Hypothalamus (tissue), 51 donors: Measurements from ENCODE around the gene EFNA5.

Experiments used
- DNase-seq, 51 donors: peaks; one replicate each; lab custom pipeline; 2025; lab: John Stamatoyannopoulos, UW

Gene EFNA5

GRCh38 chr5:107531308-107531707 lies 139.4 kb downstream of the EFNA5 start:
- DNase-seq = no peak

GRCh38 chr5:107529618-107530017 lies 141.1 kb downstream of the EFNA5 start:
- DNase-seq = no peak

DNA sequence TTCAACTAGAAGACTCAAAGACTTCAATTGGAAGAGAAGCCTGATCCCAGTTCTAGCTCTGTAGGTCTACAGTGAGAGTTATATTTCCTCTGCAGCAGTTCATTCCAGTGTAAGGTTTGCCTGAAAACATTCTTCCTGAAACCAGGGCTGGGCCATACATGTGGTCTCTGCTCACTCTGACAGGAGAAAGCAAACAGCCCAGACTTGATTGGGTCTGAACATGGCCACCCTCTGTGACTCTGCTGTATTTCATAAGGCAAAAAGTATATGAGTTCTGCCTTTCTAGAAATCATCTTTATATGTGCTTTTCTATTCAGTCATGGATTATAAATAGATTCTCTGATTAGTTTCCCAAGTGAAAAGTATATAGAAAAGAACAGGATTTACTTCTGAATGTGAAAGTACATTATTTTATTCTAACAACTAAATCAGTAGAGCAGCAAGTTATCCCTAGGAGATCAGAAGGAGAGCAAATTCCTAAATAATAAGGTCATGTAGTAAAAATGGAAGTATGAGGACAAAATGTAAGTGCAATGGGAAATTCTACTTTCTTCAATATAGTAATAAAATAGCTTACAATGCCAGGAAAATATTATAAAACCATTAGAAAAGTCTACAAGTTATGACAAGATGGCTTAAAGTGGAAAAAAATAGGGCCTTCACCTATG lies 144.3 kb downstream of the EFNA5 start:
- DNase-seq = no peak

DNA sequence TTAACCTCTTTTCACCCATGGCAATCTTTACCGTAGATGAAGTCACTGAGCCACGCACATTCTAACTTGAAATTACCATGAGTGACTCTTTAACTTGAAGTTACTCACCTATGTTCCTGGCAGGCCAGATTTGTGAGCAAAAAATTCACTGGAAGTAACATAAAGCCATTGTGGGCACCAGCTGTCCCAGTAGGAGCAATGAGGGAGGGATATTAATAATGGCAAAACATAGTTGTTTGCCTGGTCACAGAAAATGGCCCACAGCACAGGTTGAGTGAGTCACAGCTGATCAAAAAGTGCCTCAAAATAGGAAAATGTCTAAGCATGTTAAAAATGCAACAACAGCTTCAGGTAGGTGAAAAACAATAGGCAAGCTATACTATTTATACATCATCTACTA lies 146.6 kb downstream of the EFNA5 start:
- no peak for DNase-seq

DNA sequence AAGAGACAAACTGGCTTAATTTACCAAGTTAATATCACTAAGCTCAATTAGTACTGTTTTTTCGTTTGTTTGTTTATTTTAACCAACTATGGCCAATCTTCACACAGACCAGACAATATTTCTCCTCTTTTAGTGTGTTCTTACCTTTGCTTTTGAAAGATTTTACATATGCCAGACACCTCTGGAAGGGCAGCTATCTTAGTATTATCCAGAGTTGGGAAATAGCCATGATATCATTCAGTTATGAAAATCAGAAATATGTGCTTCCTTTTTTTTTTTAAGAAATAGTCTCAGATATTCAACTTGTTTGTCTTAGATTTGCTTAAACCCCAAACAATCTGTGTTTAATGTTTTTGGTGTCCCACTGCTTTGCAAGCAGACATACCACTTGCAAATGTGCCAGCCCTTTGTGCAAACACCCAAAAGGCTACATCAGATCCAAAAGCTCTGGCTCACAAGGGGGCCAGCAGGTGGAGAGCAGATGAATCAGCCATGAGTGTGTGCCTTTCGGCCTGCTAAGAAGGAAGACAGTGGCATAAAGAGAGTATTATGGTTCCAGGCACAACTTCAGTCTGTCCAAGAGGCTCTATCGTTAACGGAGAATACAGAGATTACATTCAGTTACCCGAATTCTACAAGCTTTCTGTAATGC lies 147.6 kb downstream of the EFNA5 start:
- DNase-seq = no peak

DNA sequence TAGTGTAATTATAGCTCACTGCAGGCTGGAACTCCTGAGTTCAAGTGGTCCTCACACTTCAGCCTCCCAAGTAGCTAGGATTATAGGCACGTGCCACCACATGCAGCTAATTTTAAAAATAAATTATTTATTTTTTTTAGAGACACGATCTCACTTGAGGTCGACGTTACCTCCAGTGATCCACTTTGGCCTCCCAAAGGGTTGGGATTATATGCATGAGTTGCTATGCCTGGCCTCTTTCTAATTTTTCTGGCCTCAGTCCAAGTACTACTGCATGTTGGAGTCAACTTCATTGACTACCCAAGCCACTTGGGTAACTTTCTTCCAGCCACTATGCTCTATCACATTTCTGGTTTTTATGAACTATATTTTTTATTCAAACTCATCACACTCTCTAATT lies 148.3 kb downstream of the EFNA5 start:
- DNase-seq = no peak

GRCh38 chr5:107519900-107520354 lies 150.8 kb downstream of the EFNA5 start:
- no peak for DNase-seq

- DNase-seq = no peak
Measured at GRCh38 chr5:107518616-107519015, 152.1 kb downstream of the EFNA5 start.

DNA sequence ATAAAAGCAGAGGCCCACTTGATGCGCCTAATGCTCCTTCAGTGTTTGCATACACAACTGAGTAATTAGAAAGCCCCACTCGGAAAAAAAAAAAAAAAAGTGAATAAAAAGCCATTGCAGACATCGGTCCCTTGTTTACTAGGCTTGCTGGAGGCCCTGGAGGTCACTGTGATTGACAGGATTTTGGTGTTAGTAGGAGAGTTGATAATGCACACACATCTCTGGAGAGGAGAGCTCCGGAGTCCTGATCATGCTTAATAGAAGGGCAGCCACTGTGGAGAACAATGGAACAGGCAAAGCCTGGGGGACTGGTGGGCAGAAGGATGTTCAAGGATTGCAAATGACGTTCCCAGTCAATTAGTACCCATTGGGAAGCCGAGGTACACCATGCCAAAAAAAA lies 152.5 kb downstream of the EFNA5 start:
- DNase-seq = no peak

DNA sequence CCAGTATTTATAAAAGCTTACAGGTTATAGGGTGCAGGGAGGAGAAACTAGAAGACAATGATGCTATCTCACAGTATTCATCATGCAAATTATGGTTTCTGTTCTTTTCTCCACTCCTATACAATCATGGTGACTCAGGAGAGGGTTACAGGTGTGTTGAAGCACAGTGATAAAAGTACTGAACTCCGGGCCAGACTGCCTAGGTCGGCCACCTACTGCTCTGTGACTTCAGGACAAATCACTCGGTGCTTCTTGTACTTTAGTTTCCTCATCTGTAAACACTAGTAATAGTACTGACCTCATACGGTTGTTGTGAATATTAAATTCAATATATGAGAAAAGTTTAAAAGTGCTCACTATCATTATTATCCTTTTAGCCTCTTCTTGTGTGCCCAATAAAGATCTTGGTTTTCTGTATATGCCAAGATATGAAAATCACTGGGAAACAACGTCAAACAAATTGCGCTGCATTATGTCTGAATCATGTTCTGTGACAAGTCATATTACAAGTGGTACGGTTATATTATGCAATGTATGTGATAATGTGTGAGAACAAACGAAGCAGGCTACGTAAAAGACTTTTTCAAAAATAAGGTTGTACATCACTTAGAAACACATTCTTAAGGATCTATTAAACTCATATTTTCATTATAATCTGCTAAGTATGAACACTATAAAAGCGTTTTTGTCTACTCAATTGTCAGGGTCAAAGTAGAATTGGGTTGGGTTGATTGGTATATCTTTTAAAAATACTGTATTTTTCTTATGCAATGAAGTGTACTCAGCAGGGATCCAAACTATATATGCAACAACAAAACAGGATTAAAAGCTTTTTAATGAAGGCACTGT lies 153.3 kb downstream of the EFNA5 start:
- no peak for DNase-seq

- DNase-seq = no peak
Measured at GRCh38 chr5:107516452-107517184, 154.1 kb downstream of the EFNA5 start.

DNA sequence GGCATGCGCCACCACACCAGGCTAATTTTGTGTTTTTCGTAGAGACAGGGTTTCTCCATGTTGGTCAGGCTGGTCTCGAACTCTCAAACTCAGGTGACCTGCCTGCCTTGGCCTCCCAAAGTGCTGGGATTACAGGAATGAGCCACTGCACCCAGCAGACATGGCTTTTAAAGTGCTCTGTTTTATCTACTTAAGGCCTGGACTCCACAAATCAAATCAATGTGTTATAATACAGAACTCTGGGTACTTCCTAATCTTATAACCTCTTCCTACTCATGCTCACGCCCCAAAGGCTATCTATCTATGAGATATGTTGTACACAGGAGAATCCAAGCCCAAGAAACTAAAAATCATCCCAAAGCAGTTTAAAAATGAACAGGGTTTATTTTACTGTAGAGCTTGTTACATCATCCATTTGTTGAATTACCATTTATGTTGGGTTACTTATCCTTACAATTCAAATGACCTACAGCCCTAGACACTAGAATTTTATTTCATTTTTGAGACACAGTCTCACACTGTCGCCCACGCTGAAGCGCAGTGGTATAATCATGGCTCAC lies 155.1 kb downstream of the EFNA5 start:
- no peak for DNase-seq

GRCh38 chr5:107514305-107514704 lies 156.4 kb downstream of the EFNA5 start:
- peak in 1 of 51 donors; percentile 32 for DNase-seq

- peak in 1 of 51 donors; percentile 1 for DNase-seq
Measured at GRCh38 chr5:107513337-107514085, 157.2 kb downstream of the EFNA5 start.

DNA sequence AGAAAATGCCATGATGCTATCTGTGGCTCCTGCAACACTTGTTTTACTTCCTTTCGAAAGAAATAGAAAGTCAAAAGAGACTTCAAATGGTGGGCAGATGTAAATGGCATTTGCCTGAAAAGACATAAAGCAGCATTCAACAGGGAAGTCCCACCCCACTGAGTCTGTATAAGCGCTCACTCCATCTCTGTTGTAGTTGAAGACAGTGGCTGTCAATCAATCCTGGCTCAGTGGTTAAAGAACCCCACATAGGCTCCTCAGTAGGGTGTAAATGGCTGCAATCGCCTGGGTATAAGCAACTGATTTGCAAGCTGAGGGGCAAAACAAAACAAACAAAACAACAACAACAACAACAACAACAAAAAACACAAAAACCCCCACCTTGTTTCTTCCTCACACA lies 158.7 kb downstream of the EFNA5 start:
- DNase-seq = no peak

DNA sequence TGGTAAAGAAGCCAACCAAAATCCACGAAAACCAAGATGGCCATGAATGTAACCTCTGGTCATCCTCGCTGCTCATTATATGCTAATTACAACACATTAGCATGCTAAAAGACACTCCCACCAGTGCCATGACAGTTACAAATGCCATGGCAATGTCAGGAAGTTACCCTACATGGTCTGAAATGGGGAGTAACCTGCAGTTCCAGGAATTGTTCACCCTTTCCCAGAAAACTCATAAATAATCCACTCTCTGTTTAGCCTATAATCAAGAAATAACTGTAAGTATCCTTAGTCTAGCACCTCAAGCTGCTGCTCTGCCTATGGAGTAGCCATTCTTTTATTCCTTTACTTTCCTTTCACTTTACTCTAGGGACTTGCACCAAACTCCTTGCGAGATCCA lies 160.6 kb downstream of the EFNA5 start:
- DNase-seq = no peak

- DNase-seq = no peak
Measured at GRCh38 chr5:107508097-107508496, 162.6 kb downstream of the EFNA5 start.

DNA sequence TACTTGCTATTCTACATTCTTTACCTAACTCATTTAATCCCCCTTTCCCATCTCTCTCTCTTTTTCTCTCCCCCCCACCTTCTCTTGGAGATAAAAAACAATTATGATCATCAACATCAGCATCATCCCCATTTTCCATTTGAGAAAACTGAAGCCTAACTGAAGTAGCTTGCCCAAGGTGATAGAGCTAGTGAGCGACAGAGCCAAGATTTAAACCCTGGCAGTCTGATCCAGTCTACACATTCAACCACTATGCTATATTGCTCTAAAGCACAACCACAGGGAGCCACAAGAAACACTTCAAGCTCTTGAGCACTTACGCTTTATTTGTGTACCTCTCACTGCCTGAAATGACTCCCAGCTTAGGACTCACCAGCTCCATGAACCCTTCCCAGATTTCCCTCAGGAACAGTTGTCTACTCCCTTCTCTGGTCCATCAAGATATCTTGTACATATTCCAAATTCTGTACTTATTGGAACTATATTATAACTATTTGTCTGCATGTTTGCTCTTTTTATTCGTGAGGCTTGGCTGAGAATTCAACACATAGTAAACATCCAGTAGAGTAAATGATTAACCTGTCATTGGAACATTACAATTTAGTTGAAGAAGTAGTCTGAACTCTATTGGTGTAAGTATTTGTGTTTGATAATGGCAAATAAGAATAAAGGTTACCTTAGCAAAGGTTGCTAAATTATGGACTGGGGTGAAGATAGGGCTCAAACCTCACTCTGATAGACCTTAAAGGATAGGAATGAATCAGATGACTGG lies 164.8 kb downstream of the EFNA5 start:
- no peak for DNase-seq

- no peak for DNase-seq
Measured at GRCh38 chr5:107504424-107504823, 166.3 kb downstream of the EFNA5 start.
